Measurements from ENCODE around the gene ADH5.
"Not testable (repeated sequence)": the region's sequence is repeated elsewhere in the genome, so short reads cannot be mapped to it uniquely, and the experiment has no call there.

ADH5 gene

GRCh38 chr4:99103166-99103565, 14.6 kb upstream of the ADH5 start:
- peaks cover 1% of the 10 kb centered on the region for H3K36me3 Mint-ChIP-seq (ENCODE audit: insufficient read depth)
- H3K27me3 Mint-ChIP-seq: no peaks in the 10 kb centered on the region
- no peaks in the 10 kb centered on the region for H3K4me1 Mint-ChIP-seq
- ATAC-seq (replicated peaks; ENCODE audit: extremely low read depth, poor library complexity, severe bottlenecking) (no peak), DNase-seq (ENCODE audit: low spot score in 2 of 2) (no peak)
- no peak overlapping the region for H3K4me3 Mint-ChIP-seq
- no peak overlapping the region for H3K27ac Mint-ChIP-seq (ENCODE audit: low read depth)
- H3K9me3 Mint-ChIP-seq: no peaks in the 10 kb centered on the region

- no peaks in the 10 kb centered on the region for H3K27me3 Mint-ChIP-seq
- H3K27ac Mint-ChIP-seq (ENCODE audit: low read depth): no peak overlapping the region
- no peaks in the 10 kb centered on the region for H3K9me3 Mint-ChIP-seq
- peaks cover 1% of the 10 kb centered on the region for H3K36me3 Mint-ChIP-seq (ENCODE audit: insufficient read depth)
- no peak overlapping the region for H3K4me3 Mint-ChIP-seq
- DNase-seq (ENCODE audit: low spot score in 2 of 2) (no peak), ATAC-seq (replicated peaks; ENCODE audit: extremely low read depth, poor library complexity, severe bottlenecking) (no peak)
- H3K4me1 Mint-ChIP-seq: no peaks in the 10 kb centered on the region
Measured at GRCh38 chr4:99102634-99103033, 14.0 kb upstream of the ADH5 start.

DNA sequence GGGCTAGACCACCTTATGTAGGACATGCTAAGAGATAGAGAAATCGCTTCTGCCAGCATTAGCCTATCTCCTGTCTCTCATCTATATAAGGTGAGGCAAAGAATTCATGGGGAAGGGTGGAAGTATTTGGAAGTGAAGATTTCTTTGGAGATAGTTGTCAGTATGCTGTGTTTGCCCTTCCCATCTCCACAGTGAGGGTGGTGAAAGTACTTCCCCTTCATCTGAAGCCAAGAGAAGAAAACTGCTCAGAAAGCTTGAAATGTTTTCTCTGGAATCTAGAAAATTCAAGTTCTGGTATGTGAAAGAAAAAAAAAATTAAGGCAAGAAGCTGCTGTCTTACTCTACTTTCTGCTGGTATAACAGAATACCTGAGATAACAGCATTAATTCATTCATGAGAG, 12.3 kb upstream of the ADH5 start:
- DNase-seq (ENCODE audit: low spot score in 2 of 2) (no peak), ATAC-seq (replicated peaks; ENCODE audit: extremely low read depth, poor library complexity, severe bottlenecking) (no peak)
- Mint-ChIP-seq H3K4me1 (no peaks in the 10 kb centered on the region), H3K27me3 (peaks cover 15% of the 10 kb centered on the region), H3K36me3 (ENCODE audit: insufficient read depth) (peaks cover 1% of the 10 kb centered on the region), H3K9me3 (no peaks in the 10 kb centered on the region), H3K4me3 (no peak overlapping the region), H3K27ac (ENCODE audit: low read depth) (no peak overlapping the region)

DNA sequence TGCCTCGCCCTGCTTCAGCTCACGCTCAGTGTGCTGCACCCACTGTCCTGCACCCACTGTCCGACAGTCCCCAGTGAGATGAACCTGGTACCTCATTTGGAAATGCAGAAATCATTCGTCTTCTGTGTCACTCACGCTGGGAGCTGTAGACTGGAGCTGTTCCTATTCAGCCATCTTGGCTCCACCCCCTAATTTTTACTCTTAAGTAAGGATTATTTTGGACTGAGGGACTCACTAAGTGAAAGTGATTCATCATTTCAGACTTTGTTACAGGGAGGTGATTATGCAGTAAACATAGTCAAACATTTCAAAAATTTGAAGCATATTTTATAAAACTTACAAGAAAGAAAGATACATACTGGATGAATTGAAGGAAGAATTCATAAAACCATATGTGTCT, 11.2 kb upstream of the ADH5 start:
- not testable (repeated sequence) for H3K4me1 Mint-ChIP-seq; H3K27ac Mint-ChIP-seq (ENCODE audit: low read depth); H3K36me3 Mint-ChIP-seq (ENCODE audit: insufficient read depth); ATAC-seq (replicated peaks; ENCODE audit: extremely low read depth, poor library complexity, severe bottlenecking); H3K9me3 Mint-ChIP-seq; DNase-seq (ENCODE audit: low spot score in 2 of 2); H3K4me3 Mint-ChIP-seq
- peaks cover 15% of the 10 kb centered on the region for H3K27me3 Mint-ChIP-seq

GRCh38 chr4:99099311-99099710, 10.7 kb upstream of the ADH5 start:
- no peak overlapping the region for H3K27ac Mint-ChIP-seq (ENCODE audit: low read depth)
- no peak for ATAC-seq (replicated peaks; ENCODE audit: extremely low read depth, poor library complexity, severe bottlenecking)
- DNase-seq (ENCODE audit: low spot score in 2 of 2): no peak
- H3K27me3 Mint-ChIP-seq: peaks cover 15% of the 10 kb centered on the region
- peaks cover 1% of the 10 kb centered on the region for H3K36me3 Mint-ChIP-seq (ENCODE audit: insufficient read depth)
- H3K4me1 Mint-ChIP-seq: no peaks in the 10 kb centered on the region
- H3K4me3 Mint-ChIP-seq: no peak overlapping the region
- no peaks in the 10 kb centered on the region for H3K9me3 Mint-ChIP-seq

DNA sequence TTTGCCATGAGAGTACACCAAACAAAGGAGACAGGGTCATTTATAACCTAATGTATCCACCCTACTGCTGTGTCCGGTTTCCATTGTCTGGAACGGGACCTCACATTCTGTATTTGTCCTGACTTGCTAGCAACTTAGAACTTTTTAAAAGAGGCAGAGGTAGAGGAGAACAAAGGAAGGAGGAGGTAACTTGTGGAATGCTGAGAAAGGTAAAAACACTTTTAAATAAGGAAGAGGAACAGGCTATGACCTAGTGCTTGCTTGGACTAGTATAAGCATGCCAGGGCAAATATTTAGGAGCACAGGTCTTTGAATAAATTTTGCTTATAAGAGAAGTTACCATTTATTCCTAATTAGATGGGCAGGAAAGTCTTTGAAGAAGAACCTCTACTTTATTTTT, 3.3 kb upstream of the ADH5 start:
- not testable (repeated sequence) for DNase-seq (ENCODE audit: low spot score in 2 of 2); H3K9me3 Mint-ChIP-seq; H3K27ac Mint-ChIP-seq (ENCODE audit: low read depth); H3K4me3 Mint-ChIP-seq; H3K27me3 Mint-ChIP-seq; ATAC-seq (replicated peaks; ENCODE audit: extremely low read depth, poor library complexity, severe bottlenecking)
- H3K4me1 Mint-ChIP-seq: peaks cover 48% of the 10 kb centered on the region
- peaks cover 19% of the 10 kb centered on the region for H3K36me3 Mint-ChIP-seq (ENCODE audit: insufficient read depth)

DNA sequence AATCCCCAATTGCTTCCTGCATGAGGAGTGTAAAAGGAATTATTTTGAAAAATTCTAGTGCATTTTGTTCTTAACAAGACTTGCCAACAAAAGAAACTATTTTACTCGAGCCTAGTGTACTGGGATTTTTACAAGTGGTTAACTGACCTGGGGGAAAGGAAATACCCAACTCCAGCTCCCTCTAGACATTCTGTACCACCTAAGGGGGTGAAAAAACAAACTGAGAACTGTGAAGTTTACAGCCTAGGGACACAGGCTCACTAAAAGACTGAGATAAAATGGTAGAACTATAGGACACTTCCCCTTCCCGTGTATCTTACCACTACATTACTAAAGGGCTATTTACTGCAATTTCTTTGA, 2.6 kb upstream of the ADH5 start:
- H3K27ac Mint-ChIP-seq (ENCODE audit: low read depth): no peak overlapping the region
- no peak overlapping the region for H3K4me3 Mint-ChIP-seq
- H3K36me3 Mint-ChIP-seq (ENCODE audit: insufficient read depth): peaks cover 21% of the 10 kb centered on the region
- no peak for DNase-seq (ENCODE audit: low spot score in 2 of 2)
- peaks cover under 1% of the 10 kb centered on the region for H3K27me3 Mint-ChIP-seq
- peaks cover 54% of the 10 kb centered on the region for H3K4me1 Mint-ChIP-seq
- no peaks in the 10 kb centered on the region for H3K9me3 Mint-ChIP-seq
- ATAC-seq (replicated peaks; ENCODE audit: extremely low read depth, poor library complexity, severe bottlenecking): no peak

GRCh38 chr4:99090481-99091215, 2.1 kb upstream of the ADH5 start:
- Mint-ChIP-seq H3K27ac (ENCODE audit: low read depth) (peak overlapping the region; percentile 98), H3K9me3 (no peaks in the 10 kb centered on the region), H3K4me1 (peaks cover 57% of the 10 kb centered on the region), H3K4me3 (peak overlapping the region; percentile 99), H3K27me3 (no peaks in the 10 kb centered on the region), H3K36me3 (ENCODE audit: insufficient read depth) (peaks cover 21% of the 10 kb centered on the region)
- no peak for ATAC-seq (replicated peaks; ENCODE audit: extremely low read depth, poor library complexity, severe bottlenecking)
- no peak for DNase-seq (ENCODE audit: low spot score in 2 of 2)

DNA sequence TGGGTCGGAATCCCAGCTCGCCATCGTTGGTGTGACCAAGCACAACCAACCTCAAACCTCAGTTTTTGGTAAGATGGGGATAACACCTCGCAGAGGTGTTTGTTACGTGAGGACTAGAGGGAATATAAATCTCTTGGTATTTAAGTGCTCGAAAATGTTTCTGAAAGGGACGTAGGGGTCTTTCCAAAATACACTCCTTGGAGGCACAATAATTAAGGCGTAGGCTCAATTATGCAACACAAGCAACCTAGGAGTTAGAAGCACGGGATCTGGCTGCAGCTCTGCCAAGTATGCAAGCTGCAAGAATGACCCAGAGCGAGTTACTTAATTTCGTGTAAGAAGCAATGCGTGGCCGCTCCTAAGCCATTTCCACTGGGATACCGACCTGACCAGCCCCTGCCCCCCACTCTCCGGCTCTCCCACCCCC, 552 bp downstream of the ADH5 start:
- ATAC-seq (replicated peaks; ENCODE audit: extremely low read depth, poor library complexity, severe bottlenecking): peak; percentile 12

GRCh38 chr4:99084595-99084994, 4.0 kb downstream of the ADH5 start:
- no peaks in the 10 kb centered on the region for H3K9me3 Mint-ChIP-seq
- H3K27me3 Mint-ChIP-seq: no peaks in the 10 kb centered on the region
- peaks cover 67% of the 10 kb centered on the region for H3K36me3 Mint-ChIP-seq (ENCODE audit: insufficient read depth)
- peaks cover 50% of the 10 kb centered on the region for H3K4me1 Mint-ChIP-seq
- ATAC-seq (replicated peaks; ENCODE audit: extremely low read depth, poor library complexity, severe bottlenecking) (no peak), DNase-seq (ENCODE audit: low spot score in 2 of 2) (no peak)
- no peak overlapping the region for H3K4me3 Mint-ChIP-seq
- H3K27ac Mint-ChIP-seq (ENCODE audit: low read depth): no peak overlapping the region

More for the DNA sequence above, 552 bp downstream of the ADH5 start:
- Mint-ChIP-seq H3K4me3 (peak overlapping the region; percentile 99), H3K27me3 (no peaks in the 10 kb centered on the region), H3K27ac (ENCODE audit: low read depth) (peak overlapping the region; percentile 98), H3K4me1 (peaks cover 67% of the 10 kb centered on the region), H3K36me3 (ENCODE audit: insufficient read depth) (peaks cover 37% of the 10 kb centered on the region), H3K9me3 (no peaks in the 10 kb centered on the region)
- no peak for DNase-seq (ENCODE audit: low spot score in 2 of 2)

DNA sequence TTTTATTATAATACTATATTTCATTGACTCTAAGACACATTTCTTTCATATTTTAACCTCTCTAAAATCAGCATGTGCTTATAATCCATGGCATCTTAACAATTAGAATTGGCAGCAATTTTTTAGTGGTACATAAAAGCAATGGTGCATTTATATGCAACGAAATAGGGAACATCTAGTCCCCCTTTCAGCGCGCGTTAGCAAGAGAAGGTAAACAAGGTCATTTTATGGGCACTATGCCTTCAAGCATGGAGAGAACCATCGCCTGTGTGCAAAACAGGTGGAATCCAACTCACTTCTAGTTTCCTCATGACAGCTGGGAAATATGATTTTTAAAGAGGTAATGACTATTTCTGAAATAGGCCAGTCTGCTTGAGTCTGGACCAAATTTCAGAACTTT, 6.4 kb downstream of the ADH5 start:
- peaks cover 66% of the 10 kb centered on the region for H3K36me3 Mint-ChIP-seq (ENCODE audit: insufficient read depth)

GRCh38 chr4:99080869-99081268, 7.7 kb downstream of the ADH5 start:
- H3K27ac Mint-ChIP-seq (ENCODE audit: low read depth); ATAC-seq (replicated peaks; ENCODE audit: extremely low read depth, poor library complexity, severe bottlenecking); DNase-seq (ENCODE audit: low spot score in 2 of 2); H3K4me3 Mint-ChIP-seq; H3K9me3 Mint-ChIP-seq; H3K27me3 Mint-ChIP-seq: not testable (repeated sequence)
- H3K36me3 Mint-ChIP-seq (ENCODE audit: insufficient read depth): peaks cover 71% of the 10 kb centered on the region
- peaks cover 17% of the 10 kb centered on the region for H3K4me1 Mint-ChIP-seq

More for the DNA sequence above, 6.4 kb downstream of the ADH5 start:
- H3K27me3 Mint-ChIP-seq: no peaks in the 10 kb centered on the region
- no peak for DNase-seq (ENCODE audit: low spot score in 2 of 2)
- H3K4me1 Mint-ChIP-seq: peaks cover 28% of the 10 kb centered on the region
- H3K4me3 Mint-ChIP-seq: no peak overlapping the region
- no peaks in the 10 kb centered on the region for H3K9me3 Mint-ChIP-seq
- no peak overlapping the region for H3K27ac Mint-ChIP-seq (ENCODE audit: low read depth)
- no peak for ATAC-seq (replicated peaks; ENCODE audit: extremely low read depth, poor library complexity, severe bottlenecking)

- no peak for ATAC-seq (replicated peaks; ENCODE audit: extremely low read depth, poor library complexity, severe bottlenecking)
- no peaks in the 10 kb centered on the region for H3K27me3 Mint-ChIP-seq
- DNase-seq (ENCODE audit: low spot score in 2 of 2): no peak
- peaks cover 11% of the 10 kb centered on the region for H3K4me1 Mint-ChIP-seq
- no peak overlapping the region for H3K27ac Mint-ChIP-seq (ENCODE audit: low read depth)
- peaks cover 72% of the 10 kb centered on the region for H3K36me3 Mint-ChIP-seq (ENCODE audit: insufficient read depth)
- no peaks in the 10 kb centered on the region for H3K9me3 Mint-ChIP-seq
- no peak overlapping the region for H3K4me3 Mint-ChIP-seq
Measured at GRCh38 chr4:99079625-99080295, 8.8 kb downstream of the ADH5 start.
